HepG2 (cell line): ENCODE results near the gene ZFYVE26.

Experiments used
- AKAP8 ChIP-seq: sonication (generic); formaldehyde crosslinking; IDR thresholded peaks from 2 replicates; pipeline ENCODE4 v1.5.1; 2020; ENCODE audit warnings: mild to moderate bottlenecking, missing genetic modification reagents
- ATF4 ChIP-seq, 2 experiments: fragments of 450-650 bp in 1 of 2; sonication (generic) in 1 of 2; formaldehyde crosslinking; IDR thresholded peaks; 2 replicates each; pipeline versions ENCODE4 v1.5.0 to v1.8.0; 2020 to 2022; ENCODE audit warnings: mild to moderate bottlenecking in 1 of 2, missing genetic modification reagents in 1 of 2
- CBFB ChIP-seq: sonication (generic); formaldehyde crosslinking; IDR thresholded peaks from 2 replicates; pipeline ENCODE4 v1.4.0; 2020; ENCODE audit warnings: missing genetic modification reagents
- KLF16 ChIP-seq, 2 experiments: sonication (generic) in 1 of 2; formaldehyde crosslinking in 1 of 2; IDR thresholded peaks; 2 replicates each; pipeline versions ENCODE4 v1.6.1 to v1.8.0; 2016 to 2023; ENCODE audit warnings: missing genetic modification reagents in 2 of 2, missing compliant biosample characterization in 1 of 2
- MYNN ChIP-seq: sonication (generic); formaldehyde crosslinking; IDR thresholded peaks from 2 replicates; pipeline ENCODE4 v1.4.0; 2020; ENCODE audit warnings: mild to moderate bottlenecking, low read depth, missing genetic modification reagents
- POLR2A ChIP-seq, 2 experiments: IDR thresholded peaks; 2 replicates each; pipeline ENCODE4 v1.6.1; 2011; ENCODE audit warnings: low read depth in 2 of 2, low read length in 2 of 2, mild to moderate bottlenecking in 1 of 2, moderate library complexity in 1 of 2; ENCODE audit not compliant: insufficient read depth in 1 of 2
- TBL1XR1 ChIP-seq: fragments of 150-350 bp; IDR thresholded peaks from 2 replicates; pipeline ENCODE4 v1.6.1; 2014; ENCODE audit warnings: borderline replicate concordance, low read length; ENCODE audit not compliant: partially characterized antibody
- ZNF12 ChIP-seq: sonication (generic); formaldehyde crosslinking; IDR thresholded peaks from 2 replicates; pipeline ENCODE4 v1.5.0; 2020; ENCODE audit warnings: missing genetic modification reagents
- ZNF121 ChIP-seq: sonication (generic); formaldehyde crosslinking; IDR thresholded peaks from 2 replicates; pipeline ENCODE4 v1.5.0; 2020; ENCODE audit warnings: mild to moderate bottlenecking, missing genetic modification reagents
- TF ChIP-seq, protein P1 (sequence below): IDR thresholded peaks from 2 replicates; pipeline ENCODE4 v1.6.1; 2016; ENCODE audit warnings: control low read depth
- TF ChIP-seq, protein P2 (sequence below): IDR thresholded peaks from 2 replicates; pipeline ENCODE4 v1.6.1; 2016

DNA sequence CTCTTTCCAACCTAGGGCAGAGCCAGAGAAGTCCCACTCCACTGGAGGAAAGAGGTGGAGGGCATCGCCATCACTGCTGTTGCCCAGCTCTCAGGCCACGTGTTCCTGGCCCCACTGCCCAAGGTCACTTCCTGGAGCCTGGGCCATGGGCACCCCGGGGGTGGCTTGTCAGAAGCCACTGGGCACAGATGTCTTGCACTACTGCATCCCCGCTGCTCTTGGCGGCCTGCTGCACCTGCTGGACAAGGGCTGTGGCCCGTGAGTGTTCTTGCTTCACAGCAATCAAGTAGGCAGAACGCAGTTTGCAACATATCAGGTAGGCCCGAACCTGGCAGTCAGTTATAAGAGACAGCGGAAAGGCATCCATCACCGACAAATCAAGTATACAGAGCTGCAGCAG is 68.1 kb downstream of the ZFYVE26 start:
- TF ChIP-seq KLF16 (CRISPR knock-in tag; IDR thresholded peaks at IDR 0.05), result no peak
- no peak for TF ChIP-seq CBFB (CRISPR knock-in tag)
- TF ChIP-seq, protein P1, sequence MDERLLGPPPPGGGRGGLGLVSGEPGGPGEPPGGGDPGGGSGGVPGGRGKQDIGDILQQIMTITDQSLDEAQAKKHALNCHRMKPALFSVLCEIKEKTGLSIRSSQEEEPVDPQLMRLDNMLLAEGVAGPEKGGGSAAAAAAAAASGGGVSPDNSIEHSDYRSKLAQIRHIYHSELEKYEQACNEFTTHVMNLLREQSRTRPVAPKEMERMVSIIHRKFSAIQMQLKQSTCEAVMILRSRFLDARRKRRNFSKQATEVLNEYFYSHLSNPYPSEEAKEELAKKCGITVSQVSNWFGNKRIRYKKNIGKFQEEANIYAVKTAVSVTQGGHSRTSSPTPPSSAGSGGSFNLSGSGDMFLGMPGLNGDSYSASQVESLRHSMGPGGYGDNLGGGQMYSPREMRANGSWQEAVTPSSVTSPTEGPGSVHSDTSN (CRISPR knock-in tag), result no peak
- TF ChIP-seq ATF4 (CRISPR knock-in tag; IDR thresholded peaks at IDR 0.05), result no peak
- no peak for TF ChIP-seq POLR2A (IDR thresholded peaks at IDR 0.05; ENCODE audit: insufficient read depth in 1 of 2, low read depth in 2 of 2, low read length in 2 of 2)
- TF ChIP-seq ZNF121 (CRISPR knock-in tag), result no peak
- TF ChIP-seq, protein P2, sequence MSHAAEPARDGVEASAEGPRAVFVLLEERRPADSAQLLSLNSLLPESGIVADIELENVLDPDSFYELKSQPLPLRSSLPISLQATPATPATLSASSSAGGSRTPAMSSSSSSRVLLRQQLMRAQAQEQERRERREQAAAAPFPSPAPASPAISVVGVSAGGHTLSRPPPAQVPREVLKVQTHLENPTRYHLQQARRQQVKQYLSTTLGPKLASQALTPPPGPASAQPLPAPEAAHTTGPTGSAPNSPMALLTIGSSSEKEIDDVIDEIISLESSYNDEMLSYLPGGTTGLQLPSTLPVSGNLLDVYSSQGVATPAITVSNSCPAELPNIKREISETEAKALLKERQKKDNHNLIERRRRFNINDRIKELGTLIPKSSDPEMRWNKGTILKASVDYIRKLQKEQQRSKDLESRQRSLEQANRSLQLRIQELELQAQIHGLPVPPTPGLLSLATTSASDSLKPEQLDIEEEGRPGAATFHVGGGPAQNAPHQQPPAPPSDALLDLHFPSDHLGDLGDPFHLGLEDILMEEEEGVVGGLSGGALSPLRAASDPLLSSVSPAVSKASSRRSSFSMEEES, result no peak
- no peak for TF ChIP-seq ZNF12 (CRISPR knock-in tag)
- no peak for TF ChIP-seq MYNN (CRISPR knock-in tag)
- TF ChIP-seq TBL1XR1, result no peak
- TF ChIP-seq AKAP8 (CRISPR knock-in tag), result no peak
